H1 (cell line): ENCODE data around the gene TUBAL3. TPM values are rescaled to one million over a fixed set of nuclear protein-coding genes. Genes with fewer than 3 reads are reported as not detected.

Source experiments
- CTCF ChIA-PET: fragments of 300-600 bp; sonication (Branson Sonifier 250); formaldehyde crosslinking; loops from one replicate; lab custom pipeline; 2021; ENCODE audit not compliant: partially characterized antibody; lab: Charles Lee
- POLR2A ChIA-PET: fragments of 300-600 bp; sonication (Branson Sonifier 250); formaldehyde crosslinking; loops from one replicate; lab custom pipeline; 2021; ENCODE audit warnings: inconsistent platforms; ENCODE audit not compliant: partially characterized antibody; lab: Charles Lee
- DNase-seq, 2 experiments: peaks; one replicate each; pipeline versions ENCODE4 v3.0.0 to v3.0.0-alpha.2; 2010 to 2022; ENCODE audit warnings: low spot score in 2 of 2, low read depth in 1 of 2, mixed read lengths in 1 of 2
- FAIRE-seq: peaks from 2 replicates; lab custom pipeline; 2011; peaks lifted over from hg19 to GRCh38; lab: Jason Lieb, UNC
- H2AFZ ChIP-seq: 2 replicates; pipeline ENCODE4 v1.8.1; 2012; ENCODE audit warnings: low read length, inconsistent platforms
- H2AK5ac ChIP-seq: 2 replicates; pipeline ENCODE4 v1.6.1; 2013; ENCODE audit warnings: low read depth, low read length
- H2BK120ac ChIP-seq: replicated peaks from 2 replicates; pipeline ENCODE3; 2013; ENCODE audit warnings: low read depth, low read length, inconsistent platforms
- H2BK12ac ChIP-seq: 2 replicates; pipeline ENCODE4 v1.6.1; 2013; ENCODE audit warnings: low read depth, low read length
- H2BK15ac ChIP-seq: 2 replicates; pipeline ENCODE4 v1.6.1; 2013; ENCODE audit warnings: low read length
- H2BK20ac ChIP-seq: 2 replicates; pipeline ENCODE4 v1.6.1; 2013; ENCODE audit warnings: low read length
- H2BK5ac ChIP-seq: 2 replicates; pipeline ENCODE4 v1.6.1; 2013; ENCODE audit warnings: low read depth, low read length
- H3K14ac ChIP-seq: 2 replicates; pipeline ENCODE4 v1.6.1; 2013; ENCODE audit warnings: inconsistent platforms; ENCODE audit not compliant: insufficient read length
- H3K18ac ChIP-seq: 2 replicates; pipeline ENCODE4 v1.6.1; 2013; ENCODE audit warnings: low read length; ENCODE audit errors: extremely low read depth
- H3K23ac ChIP-seq: 2 replicates; pipeline ENCODE4 v1.6.1; 2013; ENCODE audit warnings: inconsistent platforms; ENCODE audit not compliant: insufficient read length
- H3K23me2 ChIP-seq: 2 replicates; pipeline ENCODE4 v1.6.1; 2013; ENCODE audit warnings: low read depth, low read length
- H3K27ac ChIP-seq: 2 replicates; pipeline ENCODE4 v1.6.1; 2011; ENCODE audit warnings: low read depth, low read length, inconsistent platforms
- H3K27me3 ChIP-seq, 4 experiments: replicated peaks in 1 of 4; 1 replicate in 1 of 4; 2 replicates in 3 of 4; pipeline versions ENCODE4 v1.6.1 to v1.8.1; 2011 to 2013; ENCODE audit warnings: low read length in 3 of 4, mild to moderate bottlenecking in 3 of 4, inconsistent platforms in 2 of 4, mixed read lengths in 2 of 4, moderate library complexity in 1 of 4; ENCODE audit not compliant: control insufficient read depth in 3 of 4, insufficient read depth in 3 of 4; ENCODE audit errors: extremely low read depth in 1 of 4
- H3K36me3 ChIP-seq, 4 experiments: 2 replicates each; pipeline versions ENCODE4 v1.6.1 to v1.8.1; 2011 to 2013; ENCODE audit warnings: mild to moderate bottlenecking in 4 of 4, low read length in 3 of 4, moderate library complexity in 2 of 4, control low read depth in 1 of 4, inconsistent platforms in 1 of 4; ENCODE audit not compliant: insufficient read depth in 4 of 4, control insufficient read depth in 2 of 4
- H3K4ac ChIP-seq: replicated peaks from 2 replicates; pipeline ENCODE3; 2013; ENCODE audit warnings: low read length, low read depth, mixed read lengths, inconsistent platforms; ENCODE audit not compliant: insufficient read length
- H3K4me1 ChIP-seq, 4 experiments: replicated peaks in 1 of 4; 1 replicate in 1 of 4; 2 replicates in 3 of 4; pipeline versions ENCODE4 v1.6.1 to v1.8.1; 2011 to 2013; ENCODE audit warnings: low read length in 3 of 4, inconsistent platforms in 2 of 4, mixed read lengths in 1 of 4; ENCODE audit not compliant: insufficient read depth in 4 of 4, control insufficient read depth in 3 of 4
- H3K4me2 ChIP-seq, 2 experiments: 2 replicates each; pipeline versions ENCODE4 v1.6.1 to v1.8.1; 2011 to 2013; ENCODE audit warnings: low read depth in 2 of 2, low read length in 2 of 2, control low read depth in 1 of 2, inconsistent platforms in 1 of 2, mild to moderate bottlenecking in 1 of 2; ENCODE audit not compliant: insufficient read depth in 1 of 2
- H3K4me3 ChIP-seq, 4 experiments: fragments of 200-600, 300-600 bp in 1 of 4; sonication (generic), shearing (Covaris generic), sonication (Bioruptor Twin) in 1 of 4; 2 replicates each; pipeline versions ENCODE4 v1.5.1 to v1.8.1; 2011 to 2016; ENCODE audit warnings: low read length in 4 of 4, low read depth in 3 of 4, control low read depth in 2 of 4, inconsistent platforms in 2 of 4, mild to moderate bottlenecking in 2 of 4, mixed read lengths in 1 of 4, moderate library complexity in 1 of 4; ENCODE audit not compliant: insufficient read depth in 2 of 4; ENCODE audit errors: extremely low read depth in 1 of 4
- H3K56ac ChIP-seq: replicated peaks from 2 replicates; pipeline ENCODE3; 2013; ENCODE audit warnings: low read depth, mild to moderate bottlenecking, mixed read lengths, low read length, inconsistent platforms; ENCODE audit not compliant: insufficient read length
- H3K79me1 ChIP-seq: 2 replicates; pipeline ENCODE4 v1.6.1; 2013; ENCODE audit warnings: low read depth, low read length, control low read depth
- H3K79me2 ChIP-seq, 2 experiments: 2 replicates each; pipeline versions ENCODE4 v1.6.1 to v1.8.1; 2012 to 2013; ENCODE audit warnings: low read length in 2 of 2, mild to moderate bottlenecking in 2 of 2, inconsistent platforms in 1 of 2; ENCODE audit not compliant: insufficient read depth in 2 of 2, control insufficient read depth in 1 of 2
- H3K9ac ChIP-seq, 4 experiments: replicated peaks in 1 of 4; 1 replicate in 1 of 4; 2 replicates in 3 of 4; pipeline versions ENCODE4 v1.6.1 to v1.8.1; 2011 to 2013; ENCODE audit warnings: low read depth in 3 of 4, low read length in 3 of 4, control low read depth in 2 of 4, mild to moderate bottlenecking in 2 of 4, moderate library complexity in 2 of 4, inconsistent platforms in 1 of 4; ENCODE audit errors: extremely low read depth in 1 of 4
- H3K9me3 ChIP-seq, 2 experiments: 2 replicates each; pipeline versions ENCODE4 v1.6.1 to v1.8.1; 2012 to 2013; ENCODE audit warnings: mild to moderate bottlenecking in 2 of 2, moderate library complexity in 2 of 2, control low read depth in 1 of 2, inconsistent platforms in 1 of 2, low read depth in 1 of 2, low read length in 1 of 2, mixed read lengths in 1 of 2; ENCODE audit not compliant: insufficient read depth in 2 of 2
- H4K20me1 ChIP-seq, 2 experiments: replicated peaks in 1 of 2; 2 replicates each; pipeline versions ENCODE3 to v1.8.1; 2011 to 2013; ENCODE audit warnings: inconsistent platforms in 2 of 2, low read length in 2 of 2, mild to moderate bottlenecking in 1 of 2; ENCODE audit not compliant: insufficient read depth in 2 of 2, control insufficient read depth in 1 of 2
- H4K5ac ChIP-seq: 2 replicates; pipeline ENCODE4 v1.6.1; 2013; ENCODE audit warnings: low read length, low read depth, mixed read lengths, inconsistent platforms; ENCODE audit not compliant: insufficient read length
- H4K8ac ChIP-seq: 2 replicates; pipeline ENCODE4 v1.8.0; 2013; ENCODE audit warnings: mild to moderate bottlenecking, moderate library complexity, low read length, inconsistent platforms; ENCODE audit not compliant: insufficient read depth; ENCODE audit errors: extremely low read depth
- H4K91ac ChIP-seq: replicated peaks from 2 replicates; pipeline ENCODE3; 2013; ENCODE audit warnings: low read length, mixed read lengths, inconsistent platforms; ENCODE audit not compliant: insufficient read length
- HDAC2 ChIP-seq, 2 experiments: fragments of 300-600 bp in 1 of 2; sonication (generic) in 1 of 2; IDR thresholded peaks; 2 replicates each; pipeline ENCODE4 v1.6.1; 2011 to 2012; ENCODE audit warnings: low read depth in 2 of 2, low read length in 2 of 2, mild to moderate bottlenecking in 2 of 2, moderate library complexity in 2 of 2, borderline replicate concordance in 1 of 2, inconsistent platforms in 1 of 2
- WGBS, 2 experiments: shearing (Covaris generic) in 1 of 2; methylation state at CpG; one replicate each; pipeline versions ENCODE4 v1.1.6 to v1.1.7; 2013 to 2015; ENCODE audit warnings: low lambda C conversion rate in 2 of 2, mixed read lengths in 2 of 2, inconsistent platforms in 1 of 2, low coverage in 1 of 2, missing lambda C conversion rate in 1 of 2; ENCODE audit not compliant: insufficient replicate concordance in 2 of 2, insufficient coverage in 1 of 2, insufficient read length in 1 of 2; ENCODE audit errors: extremely low coverage in 1 of 2, missing lambda C conversion rate in 1 of 2; 5-methylcytosine and 5-hydroxymethylcytosine counted together
- polyA plus RNA-seq, 7 experiments: library from polyadenylated mRNA; depleted of rRNA in 3 of 7; stranded (reverse) in 5 of 7; unstranded in 2 of 7; fragments of >200 nt in 5 of 7; fragments of 200-250 nt in 2 of 7; gene quantifications; 1 replicate in 5 of 7; 2 replicates in 1 of 7; 4 replicates in 1 of 7; pipeline versions ENCODE4 v1.2.1 to v1.2.3, GENCODE V29; 2011 to 2013; ENCODE audit warnings: missing spikeins in 2 of 7, mixed read lengths in 2 of 7
- total RNA-seq: library from RNA; stranded (reverse); fragmentation: NEBNext Ultra II Directional; extraction: Animal tissue kit (Norgen Biotek cat#: 25700); gene quantifications from 2 replicates; pipeline ENCODE4 v1.2.1, GENCODE V29; 2021

TUBAL3 gene
- total and polyA plus RNA-seq, 2 of the 8 experiments (the other 6 are each of a cell fraction or from before 2014, with no cell fraction given) = 0.17 TPM; not detected in 1

GRCh38 chr10:5381187-5381586 is 23.4 kb downstream of the TUBAL3 start:
- Histone ChIP-seq H2AK5ac (no peak overlapping the region), H3K23me2 (peaks cover 7% of the 10 kb centered on the region; the same call in 1 of the 2 replicates), H3K23ac (no peak overlapping the region), H3K14ac (no peak overlapping the region), H2BK12ac (no peak overlapping the region), H2BK20ac (no peak overlapping the region), H3K27me3 (no peaks in the 10 kb centered on the region), H3K79me2 (no peaks in the 10 kb centered on the region), H3K4me1 (no peaks in the 10 kb centered on the region; a peak in 1 of 7 replicates), H4K8ac (no peak overlapping the region), H3K56ac (peak overlapping the region; percentile 93), H3K27ac (no peak overlapping the region), H2BK5ac (no peak overlapping the region), H3K18ac (no peak overlapping the region; the same call in 1 of the 2 replicates), H3K9ac (no peak overlapping the region), H3K4me3 (no peak overlapping the region), H3K79me1 (no peaks in the 10 kb centered on the region), H2BK120ac (no peak overlapping the region), H3K4me2 (no peak overlapping the region), H3K9me3 (no peaks in the 10 kb centered on the region), H4K5ac (no peak overlapping the region), H4K20me1 (peaks cover 0 to 1% of the 10 kb centered on the region in 2 experiments), H3K4ac (no peak overlapping the region), H2AFZ (no peak overlapping the region), H4K91ac (no peak overlapping the region), H3K36me3 (no peaks in the 10 kb centered on the region), H2BK15ac (no peak overlapping the region)
- CTCF ChIA-PET = interaction anchor here (1.1 to 2.4 kb wide), 4 partner anchors 12 to 532 kb away, joined by 3 to 9 read pairs (median 4); no protein-coding TSS in a partner anchor
- no peak for DNase-seq
- WGBS, 2 experiments = 75% methylated on average over 1 of the region's 2 CpGs; no CpG with 5 or more reads in 1 of the 2 experiments
- POLR2A ChIA-PET = interaction anchor here (0.6 kb wide), 1 partner anchor 121 kb away, joined by 3 read pairs; no protein-coding TSS in a partner anchor
- peak; percentile 82 for FAIRE-seq
- TF ChIP-seq HDAC2 (IDR thresholded peaks at IDR 0.05; ENCODE audit: borderline replicate concordance in 1 of 2, low read depth in 2 of 2, low read length in 2 of 2) = no peak
